HG02938 (cell line): Measurements from ENCODE around the gene OR2B2.
"Not testable (repeated sequence)": the region's sequence is repeated elsewhere in the genome, so short reads cannot be mapped to it uniquely, and the experiment has no call there.

ENCODE experiments used
- ATAC-seq: cut with Tn5 transposase; IDR thresholded peaks from one replicate; pipeline ENCODE4 v1.9.1; 2021; ENCODE audit warnings: mild to moderate bottlenecking, moderate library complexity; ENCODE audit not compliant: unreplicated experiment

The OR2B2 gene

GRCh38 chr6:27911956-27912446 lies at the start of gene OR2B2:
Gene OR2B2 (minus strand): TSS chr6:27912396. CDS start chr6:27912319, 77 bp downstream.
- ATAC-seq = no peak

- ATAC-seq = no peak
Observed at GRCh38 chr6:27957516-27957915, 45.3 kb upstream of the OR2B2 start.

GRCh38 chr6:27956941-27957340 lies 44.7 kb upstream of the OR2B2 start, which contains the start of gene OR2B6:
Gene OR2B6 (plus strand): TSS chr6:27957241. CDS start chr6:27957241, 0 bp downstream.
- no peak for ATAC-seq

GRCh38 chr6:27951040-27951439 lies 38.8 kb upstream of the OR2B2 start:
- no peak for ATAC-seq

GRCh38 chr6:27948237-27948636 lies 36.0 kb upstream of the OR2B2 start:
- ATAC-seq = no peak

GRCh38 chr6:27943072-27943471 lies 30.9 kb upstream of the OR2B2 start:
- not testable (repeated sequence) for ATAC-seq

GRCh38 chr6:27940766-27941165 lies 28.6 kb upstream of the OR2B2 start:
- ATAC-seq = no peak

DNA sequence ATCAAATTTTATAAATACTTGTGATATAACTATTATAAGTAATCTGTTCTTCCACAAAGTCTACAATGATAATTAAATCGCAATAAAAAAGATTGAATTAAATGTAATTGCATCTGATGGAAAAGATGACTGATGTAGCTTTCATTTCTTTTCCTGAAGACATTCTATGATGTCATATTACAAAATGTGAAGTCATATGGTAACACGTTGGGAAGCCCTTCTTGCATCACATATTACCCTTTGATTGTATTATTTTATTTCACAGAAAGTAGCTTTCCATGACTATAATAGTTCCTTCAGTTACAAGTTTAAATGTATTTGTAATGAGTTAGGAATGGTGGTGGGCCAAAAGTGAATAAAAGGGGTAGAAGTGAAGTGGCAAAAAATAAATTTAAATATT lies 19.0 kb upstream of the OR2B2 start:
- no peak for ATAC-seq

GRCh38 chr6:27929930-27930329 lies 17.7 kb upstream of the OR2B2 start:
- ATAC-seq = not testable (repeated sequence)

GRCh38 chr6:27928041-27928440 lies 15.8 kb upstream of the OR2B2 start:
- not testable (repeated sequence) for ATAC-seq

DNA sequence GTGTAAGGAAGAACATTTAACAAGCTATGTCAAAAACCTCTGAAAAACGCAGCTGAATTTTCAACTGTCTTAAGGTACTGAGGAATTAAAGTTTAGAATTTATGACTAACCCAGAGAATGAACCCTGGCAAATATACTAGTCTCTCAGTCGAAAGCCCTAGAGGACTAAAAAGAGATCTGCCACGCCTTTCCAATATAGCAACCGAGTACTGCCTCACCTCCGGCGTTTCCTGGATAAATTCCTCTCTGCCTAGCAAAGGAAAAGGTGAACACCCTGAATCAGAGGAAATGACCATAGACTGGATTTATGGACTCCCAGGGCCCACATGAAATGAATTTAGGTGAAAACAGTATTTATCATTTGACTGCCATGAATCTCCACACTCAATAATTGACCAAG lies 12.0 kb upstream of the OR2B2 start:
- no peak for ATAC-seq

- ATAC-seq = no peak
Observed at GRCh38 chr6:27922949-27923348, 10.8 kb upstream of the OR2B2 start.

- ATAC-seq = no peak
Observed at GRCh38 chr6:27908017-27908416, 4.2 kb downstream of the OR2B2 start.

GRCh38 chr6:27902335-27903314 lies 9.6 kb downstream of the OR2B2 start:
- peak; percentile 64 for ATAC-seq

- ATAC-seq = no peak
Observed at GRCh38 chr6:27901801-27902200, 10.4 kb downstream of the OR2B2 start.

GRCh38 chr6:27900197-27900596 lies 12.0 kb downstream of the OR2B2 start:
- ATAC-seq = not testable (repeated sequence)

DNA sequence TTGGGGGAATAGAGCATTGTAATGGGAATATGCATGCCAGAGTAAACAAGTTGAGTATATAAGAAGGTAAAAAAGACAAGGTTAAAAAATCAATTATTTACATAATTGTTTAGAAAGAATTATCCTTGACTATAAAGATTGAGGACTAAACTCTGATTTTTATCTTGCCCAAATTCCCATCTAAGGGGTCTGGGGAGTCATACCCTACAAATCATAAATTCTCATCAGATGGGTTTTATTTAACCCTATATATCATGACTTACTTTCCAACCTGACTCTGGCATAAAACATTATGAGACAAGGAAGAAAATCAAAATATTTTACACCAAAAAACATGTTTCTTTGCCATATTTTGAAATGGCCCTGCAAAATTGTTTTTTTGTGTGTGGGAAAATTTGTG lies 12.7 kb downstream of the OR2B2 start:
- no peak for ATAC-seq

GRCh38 chr6:27897580-27898206 lies 14.5 kb downstream of the OR2B2 start:
- no peak for ATAC-seq

DNA sequence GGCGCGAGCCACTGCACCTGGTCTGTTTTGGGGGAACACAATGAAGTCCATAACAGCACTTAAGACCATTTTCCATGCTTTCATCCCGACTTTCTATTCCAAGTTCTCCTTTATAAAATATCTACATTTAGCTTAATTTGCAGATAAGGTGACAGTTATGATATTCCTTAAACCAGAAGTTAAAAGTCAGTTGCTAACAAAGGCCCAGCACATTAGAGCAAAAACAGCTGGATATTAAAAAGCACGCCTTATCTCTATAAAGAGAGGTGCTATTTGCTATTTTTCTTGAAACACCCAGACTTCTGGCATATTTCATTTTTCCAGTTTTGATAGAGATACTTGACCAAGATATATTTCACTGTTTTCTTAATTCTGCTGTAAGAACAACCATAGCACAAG lies 15.8 kb downstream of the OR2B2 start:
- ATAC-seq = no peak

DNA sequence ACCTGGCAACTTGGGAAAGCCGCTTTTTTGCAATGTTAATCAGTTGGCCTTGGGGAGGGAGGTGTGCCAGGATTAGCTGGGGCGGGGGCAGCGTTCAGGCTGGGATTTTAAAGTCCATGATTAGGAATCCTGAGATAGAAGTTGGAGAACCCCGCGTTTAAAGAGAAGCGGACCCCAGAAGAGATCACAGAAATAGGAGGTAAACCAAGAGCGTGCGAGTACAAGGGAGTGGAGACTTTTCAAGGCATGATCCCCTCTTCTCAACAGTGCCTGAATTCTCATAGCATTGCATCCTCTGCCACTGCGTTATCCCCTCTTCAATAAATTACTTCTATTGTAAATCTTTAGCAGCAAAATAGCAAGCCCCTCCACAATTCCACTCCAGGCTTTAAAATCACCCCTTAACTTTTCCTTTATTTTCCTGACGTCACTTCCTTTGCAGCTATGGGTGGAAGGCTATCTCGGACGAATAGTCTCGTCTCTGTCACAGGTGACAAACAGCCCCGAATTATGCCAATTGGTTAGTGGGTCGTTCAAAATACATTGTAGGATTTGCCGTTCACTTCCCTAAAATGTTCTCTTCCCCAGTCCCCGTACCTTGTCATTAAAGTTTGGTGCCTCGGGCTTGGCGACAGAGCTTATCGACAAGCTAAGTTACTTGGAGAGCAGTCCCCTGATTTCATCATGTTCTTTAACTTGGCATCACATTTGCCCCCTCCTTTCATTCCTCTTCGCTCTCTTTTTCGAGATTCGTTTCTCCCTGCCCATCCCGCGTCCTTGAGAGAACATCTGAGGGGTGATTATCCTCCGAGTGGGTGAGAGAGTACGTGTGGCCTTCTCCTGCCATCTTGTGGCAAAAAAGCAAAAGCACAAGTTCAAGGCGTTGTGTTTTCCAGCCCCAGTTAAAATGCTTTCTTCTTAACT lies 17.1 kb downstream of the OR2B2 start:
- no peak for ATAC-seq
